Activated CD4-positive, alpha-beta T cell treated with anti-CD3 and anti-CD28 coated beads, Interleukin-2, Interleukin-6, amounts not matched to agents 100 ng/mL and 50 ng/mL, durations not matched to agents 16 hours and 8 hours (primary cell): ENCODE measurements around the gene CTNNBIP1.

Experiments used
- DNase-seq: peaks from one replicate; pipeline ENCODE4 v3.0.0-alpha.2; 2020

The CTNNBIP1 gene

GRCh38 chr1:9852004-9852403 lies 58.1 kb downstream of the CTNNBIP1 start:
- DNase-seq: no peak

- no peak for DNase-seq
These were observed 59.5 kb downstream of the CTNNBIP1 start for GRCh38 chr1:9850442-9851162.

- DNase-seq: no peak
These were observed 60.2 kb downstream of the CTNNBIP1 start for GRCh38 chr1:9849691-9850441.

GRCh38 chr1:9848022-9848421 lies 62.0 kb downstream of the CTNNBIP1 start:
- no peak for DNase-seq

- DNase-seq: no peak
These were observed 62.8 kb downstream of the CTNNBIP1 start for GRCh38 chr1:9847269-9847668.

- no peak for DNase-seq
These were observed 63.4 kb downstream of the CTNNBIP1 start for GRCh38 chr1:9846611-9847171.

GRCh38 chr1:9845914-9846313 lies 64.2 kb downstream of the CTNNBIP1 start:
- no peak for DNase-seq

- DNase-seq: no peak
These were observed 65.3 kb downstream of the CTNNBIP1 start for GRCh38 chr1:9844756-9845155.

- no peak for DNase-seq
These were observed 66.0 kb downstream of the CTNNBIP1 start for GRCh38 chr1:9844106-9844505.

GRCh38 chr1:9843576-9843945 lies 66.5 kb downstream of the CTNNBIP1 start:
- DNase-seq: no peak

- no peak for DNase-seq
These were observed 67.1 kb downstream of the CTNNBIP1 start for GRCh38 chr1:9842781-9843575.

GRCh38 chr1:9842073-9842711 lies 67.9 kb downstream of the CTNNBIP1 start:
- DNase-seq: no peak

GRCh38 chr1:9841460-9841859 lies 68.6 kb downstream of the CTNNBIP1 start:
- no peak for DNase-seq

- DNase-seq: no peak
These were observed 69.9 kb downstream of the CTNNBIP1 start for GRCh38 chr1:9840176-9840575.

- no peak for DNase-seq
These were observed 71.1 kb downstream of the CTNNBIP1 start for GRCh38 chr1:9838946-9839345.

- no peak for DNase-seq
These were observed 73.5 kb downstream of the CTNNBIP1 start for GRCh38 chr1:9836632-9836960.

GRCh38 chr1:9835758-9836631 lies 74.1 kb downstream of the CTNNBIP1 start:
- DNase-seq: no peak

GRCh38 chr1:9835404-9835757 lies 74.7 kb downstream of the CTNNBIP1 start:
- DNase-seq: no peak

- no peak for DNase-seq
These were observed 76.4 kb downstream of the CTNNBIP1 start for GRCh38 chr1:9833632-9834031.

GRCh38 chr1:9827558-9828185 lies 82.4 kb downstream of the CTNNBIP1 start:
- peak; percentile 13 for DNase-seq

- no peak for DNase-seq
These were observed 83.5 kb downstream of the CTNNBIP1 start for GRCh38 chr1:9826616-9827015.

GRCh38 chr1:9826087-9826486 lies 84.0 kb downstream of the CTNNBIP1 start:
- no peak for DNase-seq
